Hepatocyte (in vitro differentiated cells): Measurements from ENCODE around the gene CUX1.

Experiments used
- EZH2 ChIP-seq: fragments of 200-600 bp; sonication (generic); IDR thresholded peaks from 2 replicates; pipeline ENCODE4 v1.6.1; 2016; ENCODE audit warnings: antibody characterized with exemption, mild to moderate bottlenecking, borderline replicate concordance
- TF ChIP-seq, protein P1 (sequence below): fragments of 200-600 bp; sonication (generic); IDR thresholded peaks from 2 replicates; pipeline ENCODE4 v1.5.1; 2016; ENCODE audit warnings: antibody characterized with exemption, mild to moderate bottlenecking; ENCODE audit not compliant: poor library complexity

GRCh38 chr7:101882595-101883564, 65.5 kb downstream of the CUX1 start:
- TF ChIP-seq, protein P1, sequence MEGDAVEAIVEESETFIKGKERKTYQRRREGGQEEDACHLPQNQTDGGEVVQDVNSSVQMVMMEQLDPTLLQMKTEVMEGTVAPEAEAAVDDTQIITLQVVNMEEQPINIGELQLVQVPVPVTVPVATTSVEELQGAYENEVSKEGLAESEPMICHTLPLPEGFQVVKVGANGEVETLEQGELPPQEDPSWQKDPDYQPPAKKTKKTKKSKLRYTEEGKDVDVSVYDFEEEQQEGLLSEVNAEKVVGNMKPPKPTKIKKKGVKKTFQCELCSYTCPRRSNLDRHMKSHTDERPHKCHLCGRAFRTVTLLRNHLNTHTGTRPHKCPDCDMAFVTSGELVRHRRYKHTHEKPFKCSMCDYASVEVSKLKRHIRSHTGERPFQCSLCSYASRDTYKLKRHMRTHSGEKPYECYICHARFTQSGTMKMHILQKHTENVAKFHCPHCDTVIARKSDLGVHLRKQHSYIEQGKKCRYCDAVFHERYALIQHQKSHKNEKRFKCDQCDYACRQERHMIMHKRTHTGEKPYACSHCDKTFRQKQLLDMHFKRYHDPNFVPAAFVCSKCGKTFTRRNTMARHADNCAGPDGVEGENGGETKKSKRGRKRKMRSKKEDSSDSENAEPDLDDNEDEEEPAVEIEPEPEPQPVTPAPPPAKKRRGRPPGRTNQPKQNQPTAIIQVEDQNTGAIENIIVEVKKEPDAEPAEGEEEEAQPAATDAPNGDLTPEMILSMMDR: no peak
- no peak for TF ChIP-seq EZH2
